GM10266 (cell line): Measurements from ENCODE around the gene EPB41L4B.

Source experiments
- DNase-seq: peaks from one replicate; pipeline ENCODE4 v3.0.0; 2012; ENCODE audit errors: extremely low spot score
- CTCF ChIP-seq: IDR thresholded peaks from 2 replicates; pipeline ENCODE4 v1.5.1; 2012; ENCODE audit warnings: mild to moderate bottlenecking, low read depth; ENCODE audit not compliant: control insufficient read depth, insufficient read depth; ENCODE audit errors: missing control alignments

EPB41L4B gene

GRCh38 chr9:109310486-109310901, 10.4 kb downstream of the EPB41L4B start:
- no peak for TF ChIP-seq CTCF
- DNase-seq = no peak

- TF ChIP-seq CTCF = no peak
- DNase-seq = no peak
These were observed 11.6 kb downstream of the EPB41L4B start for GRCh38 chr9:109309282-109309681.

GRCh38 chr9:109307380-109308240, 13.2 kb downstream of the EPB41L4B start:
- TF ChIP-seq CTCF = no peak
- DNase-seq = no peak

GRCh38 chr9:109305801-109306200, 15.1 kb downstream of the EPB41L4B start:
- TF ChIP-seq CTCF = no peak
- no peak for DNase-seq

- TF ChIP-seq CTCF = no peak
- DNase-seq = no peak
These were observed 16.5 kb downstream of the EPB41L4B start for GRCh38 chr9:109304347-109304746.

- no peak for DNase-seq
- TF ChIP-seq CTCF = no peak
These were observed 17.0 kb downstream of the EPB41L4B start for GRCh38 chr9:109303900-109304299.

GRCh38 chr9:109302606-109303005, 18.3 kb downstream of the EPB41L4B start:
- TF ChIP-seq CTCF = no peak
- no peak for DNase-seq
